Kidney epithelial cell (primary cell): ENCODE results near the gene DBX2. TPM values are rescaled to one million over a fixed set of nuclear protein-coding genes. Genes with fewer than 3 reads are reported as not detected.
A peak's percentile ranks its signal among the peaks of the same experiment; 100 is the strongest.
"Not testable (repeated sequence)": the region's sequence is repeated elsewhere in the genome, so short reads cannot be mapped to it uniquely, and the experiment has no call there.

Source experiments
- DNase-seq: peaks from one replicate; pipeline ENCODE4 v3.0.0-alpha.2; 2010; ENCODE audit warnings: low read depth
- H3K27me3 ChIP-seq: 2 replicates; pipeline ENCODE4 v1.6.0; 2011; ENCODE audit warnings: low read length; ENCODE audit not compliant: control insufficient read depth, insufficient read depth
- H3K36me3 ChIP-seq: 2 replicates; pipeline ENCODE4 v1.5.1; 2011; ENCODE audit warnings: low read length; ENCODE audit not compliant: control insufficient read depth, insufficient read depth
- H3K4me3 ChIP-seq: 2 replicates; pipeline ENCODE4 v1.5.1; 2011; ENCODE audit warnings: low read depth, mild to moderate bottlenecking, control low read depth, low read length
- total RNA-seq: library from RNA; depleted of rRNA; stranded (reverse); fragments of >200 nt; gene quantifications from 2 replicates; pipeline ENCODE4 v1.2.3, GENCODE V29; 2015
- TF ChIP-seq, protein P1 (sequence below): IDR thresholded peaks from 2 replicates; pipeline ENCODE4 v1.5.1; 2011; ENCODE audit warnings: mild to moderate bottlenecking, moderate library complexity, low read length, control low read depth, inconsistent platforms; ENCODE audit not compliant: insufficient read depth, poor library complexity, severe bottlenecking

DBX2 gene
- not detected in 2 replicates for total RNA-seq

DNA sequence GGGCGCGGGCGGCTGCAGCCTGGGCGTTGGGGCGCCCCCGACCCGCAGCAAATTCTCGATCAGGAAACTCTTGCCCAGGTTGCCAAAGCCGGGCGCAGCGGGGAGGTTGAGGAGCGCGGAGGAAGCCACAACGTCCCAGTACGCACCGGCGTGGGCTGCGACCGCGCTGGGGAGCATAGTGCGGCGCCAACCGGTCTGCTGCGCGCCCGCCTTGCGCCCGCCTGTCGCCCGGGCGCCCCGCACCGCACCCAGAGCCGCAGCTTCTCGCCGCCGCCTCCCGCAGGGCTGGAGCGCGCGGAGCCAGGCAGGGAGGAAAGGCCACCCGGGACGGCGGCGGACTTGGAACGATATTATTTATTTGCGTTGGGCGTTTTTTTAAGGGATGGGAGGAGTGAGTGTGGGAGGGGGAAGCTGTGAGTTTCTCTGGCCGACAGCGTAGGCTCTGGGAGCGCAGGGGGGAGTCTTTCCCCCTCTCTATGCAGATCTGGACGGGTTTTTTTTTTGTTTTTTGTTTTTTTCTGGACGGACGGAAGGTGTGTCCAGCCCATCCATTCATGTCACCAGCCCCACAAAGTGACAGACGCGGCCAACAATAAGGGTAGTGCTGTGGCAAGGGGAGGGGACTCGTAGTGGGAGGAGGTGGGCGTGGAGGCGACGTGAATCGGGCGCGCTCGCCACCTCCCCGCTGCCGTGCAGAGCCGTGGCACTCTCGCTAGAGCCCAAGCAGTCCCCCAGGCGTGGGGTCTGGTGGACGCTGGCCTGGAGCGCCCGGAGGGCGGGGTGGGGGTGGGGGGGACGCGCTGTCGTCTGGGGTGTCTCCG is at the start of gene DBX2:
Gene DBX2 (minus strand): TSS at position 349 of the 821 bp plus-strand sequence. CDS start 172 bp downstream, at position 177.
- Histone ChIP-seq H3K4me3 (peak within 1 kb of the TSS; percentile 38), H3K36me3 (no peaks in the 10 kb centered on the region), H3K27me3 (peaks cover 22% of the 10 kb centered on the region)
- TF ChIP-seq, protein P1, sequence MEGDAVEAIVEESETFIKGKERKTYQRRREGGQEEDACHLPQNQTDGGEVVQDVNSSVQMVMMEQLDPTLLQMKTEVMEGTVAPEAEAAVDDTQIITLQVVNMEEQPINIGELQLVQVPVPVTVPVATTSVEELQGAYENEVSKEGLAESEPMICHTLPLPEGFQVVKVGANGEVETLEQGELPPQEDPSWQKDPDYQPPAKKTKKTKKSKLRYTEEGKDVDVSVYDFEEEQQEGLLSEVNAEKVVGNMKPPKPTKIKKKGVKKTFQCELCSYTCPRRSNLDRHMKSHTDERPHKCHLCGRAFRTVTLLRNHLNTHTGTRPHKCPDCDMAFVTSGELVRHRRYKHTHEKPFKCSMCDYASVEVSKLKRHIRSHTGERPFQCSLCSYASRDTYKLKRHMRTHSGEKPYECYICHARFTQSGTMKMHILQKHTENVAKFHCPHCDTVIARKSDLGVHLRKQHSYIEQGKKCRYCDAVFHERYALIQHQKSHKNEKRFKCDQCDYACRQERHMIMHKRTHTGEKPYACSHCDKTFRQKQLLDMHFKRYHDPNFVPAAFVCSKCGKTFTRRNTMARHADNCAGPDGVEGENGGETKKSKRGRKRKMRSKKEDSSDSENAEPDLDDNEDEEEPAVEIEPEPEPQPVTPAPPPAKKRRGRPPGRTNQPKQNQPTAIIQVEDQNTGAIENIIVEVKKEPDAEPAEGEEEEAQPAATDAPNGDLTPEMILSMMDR, result no peak
- no peak for DNase-seq

DNA sequence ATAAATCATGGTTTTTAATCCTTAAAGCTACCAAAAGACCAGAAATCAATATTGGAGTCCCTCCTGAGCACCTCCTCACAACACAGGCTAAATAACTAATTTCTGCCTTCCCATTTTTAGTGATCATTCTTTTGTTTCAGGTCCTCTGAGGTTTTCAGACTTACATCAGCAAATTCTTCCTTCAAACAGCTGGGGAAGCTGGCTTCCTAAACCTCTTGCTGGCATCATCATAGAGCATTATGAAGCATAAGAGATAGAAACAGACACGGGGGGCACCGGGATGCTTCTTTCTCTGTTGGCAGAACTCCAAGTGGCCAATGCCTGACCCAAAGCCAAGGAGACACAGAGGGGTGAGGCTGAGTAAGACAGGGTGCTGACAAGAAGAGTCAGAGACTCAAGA is 47.9 kb upstream of the DBX2 start:
- Histone ChIP-seq H3K36me3 (no peaks in the 10 kb centered on the region), H3K27me3 (no peaks in the 10 kb centered on the region), H3K4me3 (no peak overlapping the region)
- TF ChIP-seq, protein P1, result no peak
- no peak for DNase-seq

DNA sequence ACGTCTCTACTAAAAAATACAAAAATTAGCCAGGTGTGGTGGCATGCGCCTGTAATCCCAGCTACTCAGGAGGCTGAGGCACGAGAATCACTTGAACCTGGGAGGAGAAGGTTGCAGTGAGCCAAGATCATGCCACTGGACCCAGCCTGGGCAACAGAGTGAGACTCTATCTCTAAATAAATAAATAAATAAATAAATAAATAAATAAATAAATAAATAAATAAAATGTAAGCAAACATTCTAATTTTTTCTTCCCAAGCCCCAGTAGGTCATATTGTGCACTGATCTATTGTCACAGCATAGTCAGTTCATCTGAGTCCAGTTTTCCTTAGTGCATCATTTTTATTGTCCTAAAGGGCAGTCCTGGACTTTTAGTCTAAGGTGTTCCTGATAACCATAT is 44.5 kb upstream of the DBX2 start:
- H3K4me3 ChIP-seq, H3K27me3 ChIP-seq, DNase-seq, H3K36me3 ChIP-seq: not testable (repeated sequence)

DNA sequence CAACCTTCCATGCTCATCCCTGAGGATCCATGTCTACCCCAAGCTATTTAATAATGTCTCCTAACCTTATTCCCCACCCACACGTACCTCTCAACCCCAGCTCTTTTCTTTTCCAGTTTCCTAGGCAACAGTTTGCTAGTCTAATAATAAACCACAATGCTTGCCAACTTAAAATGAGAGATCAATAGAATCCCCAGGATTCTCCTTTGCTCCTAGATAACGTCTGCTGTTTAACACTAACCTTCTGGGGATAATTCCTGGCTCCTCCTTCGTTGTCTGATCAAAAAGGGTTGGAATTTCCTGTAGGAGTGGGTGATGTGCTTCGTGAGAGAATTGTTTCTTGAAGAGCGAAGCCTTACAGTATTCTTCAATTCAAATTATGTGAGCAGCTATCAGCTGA is 42.2 kb upstream of the DBX2 start:
- TF ChIP-seq, protein P1, result no peak
- no peaks in the 10 kb centered on the region for H3K27me3 ChIP-seq
- no peak overlapping the region for H3K4me3 ChIP-seq
- no peaks in the 10 kb centered on the region for H3K36me3 ChIP-seq
- DNase-seq, result no peak

DNA sequence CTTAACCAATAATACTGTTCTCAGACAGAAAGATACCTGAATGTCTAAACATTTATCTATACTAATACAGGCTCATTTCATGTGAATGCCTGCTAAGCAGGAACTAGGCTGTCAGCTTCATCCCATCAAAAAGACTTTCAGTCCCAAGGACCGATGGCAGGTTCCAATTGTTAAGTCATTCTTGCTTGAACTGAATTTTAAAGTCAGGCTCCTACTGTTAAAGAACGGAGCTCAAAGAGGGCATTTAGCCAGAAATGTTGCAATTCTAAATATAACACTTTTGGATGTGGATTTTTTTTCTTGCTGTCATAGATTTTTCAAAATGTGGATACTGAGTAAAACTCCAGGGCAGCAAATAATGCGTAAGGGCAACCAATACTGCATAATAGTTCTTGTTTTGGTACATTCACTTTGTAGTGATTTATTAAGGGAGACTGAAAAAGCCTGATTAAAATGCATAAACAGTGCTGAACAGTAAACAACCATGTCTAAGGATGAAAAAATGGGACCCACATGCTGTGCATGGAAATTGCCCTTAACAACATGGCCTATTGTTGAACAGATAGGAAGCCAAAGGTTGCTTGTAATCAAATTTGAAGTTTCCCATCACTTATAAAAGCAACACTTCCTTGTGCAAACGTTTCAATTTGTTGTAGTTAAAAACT is 38.6 kb upstream of the DBX2 start:
- no peak for DNase-seq
- TF ChIP-seq, protein P1, result no peak
- H3K4me3 ChIP-seq, result no peak overlapping the region
- H3K27me3 ChIP-seq, result no peaks in the 10 kb centered on the region
- no peaks in the 10 kb centered on the region for H3K36me3 ChIP-seq

DNA sequence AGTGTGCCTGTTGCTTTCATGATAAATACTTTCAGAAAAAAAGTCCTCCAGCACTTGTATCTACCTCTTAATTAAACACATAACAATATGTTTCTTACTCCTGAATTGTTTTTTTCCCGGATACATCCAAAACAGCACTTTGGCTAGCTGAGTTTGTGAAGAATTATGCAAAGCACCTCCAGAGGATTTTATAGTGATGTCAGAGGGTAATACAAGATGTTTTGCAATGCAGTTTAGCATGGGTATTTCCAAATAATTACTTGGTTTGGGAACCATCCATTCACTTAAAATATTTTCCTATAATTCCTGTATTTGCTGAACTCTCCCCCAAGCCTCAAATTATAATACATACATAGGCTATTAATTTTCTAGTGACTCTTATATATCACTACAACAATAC is 37.7 kb upstream of the DBX2 start:
- DNase-seq, result no peak
- Histone ChIP-seq H3K36me3 (no peaks in the 10 kb centered on the region), H3K4me3 (no peak overlapping the region), H3K27me3 (no peaks in the 10 kb centered on the region)
- TF ChIP-seq, protein P1, result no peak

DNA sequence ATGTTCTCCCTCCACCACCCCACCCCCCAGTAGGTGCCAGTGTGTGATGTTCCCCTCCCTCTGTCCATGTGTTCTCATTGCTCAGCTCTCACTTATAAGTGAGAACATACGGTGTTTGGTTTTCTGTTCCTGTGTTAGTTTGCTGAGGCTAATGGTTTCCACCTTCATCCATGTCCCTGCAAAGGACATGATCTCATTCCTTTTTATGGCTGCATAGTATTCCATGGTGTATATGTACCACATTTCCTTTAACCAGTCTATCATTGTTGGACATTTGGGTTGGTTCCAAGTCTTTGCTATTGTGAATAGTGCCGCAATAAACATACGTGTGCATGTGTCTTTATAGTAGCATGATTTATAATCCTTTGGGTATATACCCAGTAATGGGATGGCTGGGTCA is 33.3 kb upstream of the DBX2 start:
- DNase-seq, H3K27me3 ChIP-seq, H3K36me3 ChIP-seq: not testable (repeated sequence)

More for the DNA sequence above, 33.3 kb upstream of the DBX2 start:
- H3K4me3 ChIP-seq, result not testable (repeated sequence)
